Esophagus squamous epithelium (tissue), 5 donors: Measurements from ENCODE around the gene ABAT. TPM values are rescaled to one million over a fixed set of nuclear protein-coding genes. Genes with fewer than 3 reads are reported as not detected.
"Not testable (repeated sequence)": the region's sequence is repeated elsewhere in the genome, so short reads cannot be mapped to it uniquely, and the experiment has no call there.

Experiments used
- DNase-seq: peaks from one replicate; lab custom pipeline; 2025; lab: John Stamatoyannopoulos, UW
- H3K27ac ChIP-seq, 4 donors: fragments of 200-600 bp; sonication (generic); one replicate each; pipeline ENCODE4 v1.5.1; 2016 to 2019; ENCODE audit warnings: mild to moderate bottlenecking in 1 of 4
- H3K27me3 ChIP-seq, 4 donors: fragments of 200-600 bp; sonication (generic); 1 replicate in 3 of 4; 2 replicates in 1 of 4; pipeline versions ENCODE4 v1.5.1 to v1.6.0; 2017 to 2021; ENCODE audit warnings: antibody characterized with exemption in 1 of 4
- H3K36me3 ChIP-seq, 3 donors: fragments of 200-600 bp; sonication (generic); one replicate each; pipeline ENCODE4 v1.5.1; 2016 to 2019
- H3K4me1 ChIP-seq, 3 donors: fragments of 200-600 bp; sonication (generic); one replicate each; pipeline ENCODE4 v1.5.1; 2017 to 2019
- H3K4me3 ChIP-seq, 4 donors: fragments of 200-600 bp; sonication (generic); 1 replicate in 3 of 4; 2 replicates in 1 of 4; pipeline ENCODE4 v1.5.1; 2016 to 2019; ENCODE audit warnings: mild to moderate bottlenecking in 2 of 4, moderate library complexity in 1 of 4
- H3K9me3 ChIP-seq, 3 donors: fragments of 200-600 bp; sonication (generic); one replicate each; pipeline ENCODE4 v1.5.1; 2016 to 2019
- CTCF ChIP-seq, 6 experiments: fragments of 450-650 bp in 4 of 6; fragments of 200-600 bp in 2 of 6; sonication (generic) in 2 of 6; IDR thresholded peaks; one replicate each; pipeline ENCODE4 v1.5.1; 2016 to 2019; ENCODE audit warnings: antibody characterized with exemption in 6 of 6, mild to moderate bottlenecking in 4 of 6, moderate library complexity in 4 of 6
- POLR2A ChIP-seq, 4 donors: fragments of 450-650 bp; IDR thresholded peaks; one replicate each; pipeline ENCODE4 v1.6.1; 2017; ENCODE audit warnings: antibody characterized with exemption in 4 of 4, mild to moderate bottlenecking in 4 of 4, moderate library complexity in 3 of 4
- WGBS, 2 donors: methylation state at CpG; one replicate each; pipeline ENCODE4 v1.1.5; 2018; 5-methylcytosine and 5-hydroxymethylcytosine counted together
- intact Hi-C: fragments of 100-400 bp; cut with DNase I; formaldehyde crosslinking; loops from one replicate; pipeline ENCODE4 v1.15.0; 2022
- total RNA-seq, 4 donors: library from RNA; depleted of rRNA; stranded (reverse); fragments of >200 nt; gene quantifications; one replicate each; pipeline ENCODE4 v1.1.0, GENCODE V29; 2016
- donor health status: DM: yes; HTN: yes; CAD: no.

Gene ABAT
- total RNA-seq, 4 donors from 2014 or later, result 2.9 to 14.5 (median 9.1) TPM

- intact Hi-C loops, result no loop called here
- H3K36me3 ChIP-seq, result peaks cover 25 to 63% (median 32%) of the 10 kb centered on the region in 3 donors
- WGBS, 2 donors, result 71 to 85% methylated on average over 7 of the region's 9 CpGs
These were observed 26.6 kb upstream of the ABAT start for GRCh38 chr16:8647721-8648318.

GRCh38 chr16:8648877-8649276, 25.5 kb upstream of the ABAT start:
- Histone ChIP-seq H3K4me3 (no peak overlapping the region), H3K36me3 (peaks cover 23 to 53% (median 28%) of the 10 kb centered on the region in 3 donors), H3K4me1 (peaks cover 0 to 13% (median 0%) of the 10 kb centered on the region in 3 donors), H3K9me3 (no peaks in the 10 kb centered on the region), H3K27ac (no peak overlapping the region), H3K27me3 (no peaks in the 10 kb centered on the region)
- 76 to 84% methylated on average over 4 of the region's 4 CpGs for WGBS, 2 donors
- intact Hi-C loops, result no loop called here
- TF ChIP-seq CTCF (IDR thresholded peaks at IDR 0.05), result no peak
- no peak for TF ChIP-seq POLR2A (IDR thresholded peaks at IDR 0.05)
- no peak for DNase-seq

More at GRCh38 chr16:8647721-8648318, 26.6 kb upstream of the ABAT start:
- Histone ChIP-seq H3K27ac (no peak overlapping the region), H3K9me3 (no peaks in the 10 kb centered on the region), H3K4me3 (no peak overlapping the region), H3K4me1 (peaks cover 0 to 13% (median 0%) of the 10 kb centered on the region in 3 donors), H3K27me3 (no peaks in the 10 kb centered on the region)
- DNase-seq, result no peak
- TF ChIP-seq CTCF (IDR thresholded peaks at IDR 0.05) (no peak), POLR2A (IDR thresholded peaks at IDR 0.05) (no peak)

GRCh38 chr16:8649829-8650554, 24.4 kb upstream of the ABAT start:
- Histone ChIP-seq H3K36me3 (peaks cover 12 to 41% (median 17%) of the 10 kb centered on the region in 3 donors), H3K27ac (no peak overlapping the region), H3K9me3 (no peaks in the 10 kb centered on the region), H3K4me3 (no peak overlapping the region), H3K27me3 (no peaks in the 10 kb centered on the region), H3K4me1 (peaks cover 0 to 13% (median 0%) of the 10 kb centered on the region in 3 donors)
- TF ChIP-seq POLR2A (IDR thresholded peaks at IDR 0.05), result no peak
- intact Hi-C loops, result no loop called here
- WGBS, 2 donors, result 63 to 72% methylated on average over 6 to 7 of the region's 8 CpGs
- DNase-seq, result no peak

GRCh38 chr16:8651958-8652357, 22.5 kb upstream of the ABAT start:
- H3K27me3 ChIP-seq, intact Hi-C loops, H3K4me3 ChIP-seq, H3K27ac ChIP-seq, H3K9me3 ChIP-seq, H3K4me1 ChIP-seq, DNase-seq: not testable (repeated sequence)
- TF ChIP-seq CTCF (IDR thresholded peaks at IDR 0.05), result peak in 2 of 6 experiments; percentile 12 to 38
- 76 to 77% methylated on average over 6 of the region's 7 CpGs for WGBS, 2 donors
- peaks cover 2 to 23% (median 8%) of the 10 kb centered on the region in 3 donors for H3K36me3 ChIP-seq

- WGBS, 2 donors, result 60 to 100% methylated on average over 1 of the region's 1 CpG
- Histone ChIP-seq H3K27me3 (no peaks in the 10 kb centered on the region), H3K9me3 (no peaks in the 10 kb centered on the region), H3K4me1 (no peaks in the 10 kb centered on the region), H3K4me3 (no peak overlapping the region), H3K27ac (no peak overlapping the region), H3K36me3 (no peaks in the 10 kb centered on the region)
- DNase-seq, result no peak
- TF ChIP-seq CTCF (IDR thresholded peaks at IDR 0.05) (peak in 3 of 6 experiments; percentile 32 to 67 (median 36)), POLR2A (IDR thresholded peaks at IDR 0.05) (no peak)
- intact Hi-C loops, result loop anchor here (5.0 kb wide), 2 partner anchors 88 to 232 kb away; no protein-coding TSS in a partner anchor
These were observed 19.2 kb upstream of the ABAT start for GRCh38 chr16:8655184-8655717.
